CD4-positive, alpha-beta T cell treated with Interleukin-15 for 4 hours (primary cell): Measurements from ENCODE around the gene MYO16.

ENCODE experiments used
- DNase-seq: peaks from one replicate; pipeline ENCODE4 v3.0.0-alpha.2; 2020; ENCODE audit warnings: low spot score

The MYO16 gene

DNA sequence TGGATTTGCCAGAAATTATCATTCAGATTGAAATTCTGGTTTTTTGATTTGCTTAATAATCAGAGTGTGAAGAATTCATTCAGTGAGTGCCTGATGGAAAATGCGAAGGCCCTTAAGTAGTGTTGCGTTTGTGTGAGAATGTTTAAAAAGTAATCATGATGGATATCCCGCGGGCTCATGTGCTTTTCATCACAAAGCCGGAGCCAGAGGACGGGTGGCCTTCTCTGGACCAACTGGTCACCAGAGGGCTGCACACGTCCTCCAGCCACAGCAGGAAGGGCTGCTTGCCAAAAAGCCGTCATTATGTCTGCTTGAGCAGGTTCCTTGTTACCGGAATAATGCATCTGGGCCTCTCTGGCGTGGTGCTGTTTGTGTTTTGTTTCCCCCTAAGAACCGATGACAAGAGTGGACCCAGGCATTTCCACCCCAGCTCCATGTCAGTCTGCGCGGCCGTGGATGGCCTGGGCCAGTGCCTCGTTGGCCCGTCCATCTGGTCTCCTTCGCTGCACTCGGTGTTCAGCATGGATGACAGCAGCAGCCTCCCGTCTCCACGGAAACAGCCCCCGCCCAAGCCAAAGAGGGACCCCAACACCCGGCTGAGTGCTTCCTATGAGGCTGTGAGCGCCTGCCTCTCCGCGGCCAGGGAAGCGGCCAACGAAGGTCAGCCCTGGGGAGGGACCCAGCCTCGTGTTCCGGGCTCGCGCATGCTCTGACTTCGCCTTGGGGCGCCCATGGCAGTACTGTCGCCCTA is 497.7 kb downstream of the MYO16 start:
- no peak for DNase-seq

DNA sequence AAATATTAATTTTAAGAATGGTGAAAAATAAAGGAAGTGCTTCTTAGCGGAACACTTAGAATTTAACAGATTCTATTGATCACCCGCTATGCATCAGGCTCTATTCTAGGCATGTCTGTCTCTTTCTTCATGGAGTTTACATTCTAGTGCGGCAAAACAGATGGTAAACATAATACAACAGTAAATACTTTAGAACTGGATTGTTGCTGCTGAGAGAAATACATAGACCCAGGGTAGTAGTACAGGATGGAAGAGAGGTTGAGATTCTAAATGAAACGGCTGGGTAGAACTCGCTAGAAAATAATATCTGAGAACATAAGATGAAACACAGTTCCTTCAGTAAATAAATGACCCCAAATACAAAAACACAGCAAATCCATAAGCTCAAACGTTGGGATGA is 498.7 kb downstream of the MYO16 start:
- no peak for DNase-seq

GRCh38 chr13:109130093-109130835 is 500.9 kb downstream of the MYO16 start:
- DNase-seq, result no peak

DNA sequence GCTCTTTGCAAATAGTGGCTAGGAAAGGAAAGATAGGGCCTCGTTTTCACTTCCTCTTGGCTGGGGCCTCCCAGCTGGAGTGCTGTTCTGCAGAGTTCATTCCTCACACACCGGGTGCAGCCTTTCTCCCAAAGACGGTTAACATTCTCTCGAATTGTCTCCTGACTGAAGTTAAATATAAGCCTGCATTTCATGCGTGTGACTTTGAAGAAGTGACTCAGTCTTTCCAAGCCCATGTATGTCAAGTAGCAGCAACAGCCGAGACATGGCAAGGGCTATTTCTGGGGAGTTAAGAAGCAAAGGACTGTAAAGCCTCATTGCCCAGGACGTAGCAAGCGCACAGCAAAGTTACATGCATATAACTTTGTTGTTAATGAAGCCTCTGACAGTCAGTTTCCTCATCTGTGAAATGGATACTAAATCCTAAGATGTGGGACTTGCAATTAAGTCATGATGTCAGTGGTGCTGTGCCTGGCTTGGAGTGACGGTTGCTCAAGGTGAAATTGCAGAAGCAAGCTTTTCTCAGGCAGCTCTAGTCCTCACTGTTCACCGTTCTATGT is 502.4 kb downstream of the MYO16 start:
- no peak for DNase-seq

GRCh38 chr13:109135018-109135417 is 505.6 kb downstream of the MYO16 start:
- DNase-seq, result no peak

- no peak for DNase-seq
Observed at GRCh38 chr13:109136873-109137272, 507.5 kb downstream of the MYO16 start.

DNA sequence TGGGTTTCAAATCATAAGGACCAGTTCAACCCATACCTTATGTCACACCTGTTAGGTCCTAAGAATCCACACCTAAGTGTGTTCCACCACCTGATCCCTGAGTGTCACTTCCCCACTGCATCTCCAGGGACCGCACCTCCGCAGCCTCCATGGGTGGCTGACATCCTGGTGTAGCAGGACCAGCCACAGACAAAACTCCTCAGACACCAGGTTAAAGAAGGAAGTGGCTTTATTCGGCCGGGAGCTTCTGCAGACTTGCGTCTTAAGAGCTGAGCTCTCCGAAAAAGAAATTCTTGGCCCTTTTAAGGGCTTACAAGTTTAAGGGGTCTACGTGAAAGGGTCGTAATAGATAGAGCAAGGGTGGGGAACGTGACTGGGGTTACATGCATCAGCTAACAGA is 509.9 kb downstream of the MYO16 start:
- DNase-seq, result no peak

DNA sequence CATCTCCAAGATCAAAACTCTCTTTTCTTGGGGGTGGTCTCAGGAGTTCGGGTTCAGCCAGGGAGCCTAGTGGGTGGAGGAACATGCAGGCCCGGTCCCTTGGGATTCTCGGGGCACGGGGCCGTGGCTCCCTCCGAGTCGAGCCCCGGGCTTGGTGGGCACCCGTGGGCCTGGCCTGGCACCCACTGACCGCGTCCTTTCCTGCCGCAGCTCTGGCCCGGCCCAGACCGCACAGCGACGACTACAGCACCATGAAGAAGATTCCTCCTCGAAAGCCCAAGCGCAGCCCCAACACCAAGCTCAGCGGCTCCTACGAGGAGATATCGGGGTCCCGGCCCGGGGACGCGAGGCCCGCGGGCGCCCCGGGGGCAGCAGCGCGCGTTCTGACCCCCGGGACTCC is 510.6 kb downstream of the MYO16 start:
- no peak for DNase-seq

GRCh38 chr13:109140479-109141349 is 511.3 kb downstream of the MYO16 start:
- DNase-seq, result no peak

- DNase-seq, result no peak
Observed at GRCh38 chr13:109141706-109142105, 512.3 kb downstream of the MYO16 start.

DNA sequence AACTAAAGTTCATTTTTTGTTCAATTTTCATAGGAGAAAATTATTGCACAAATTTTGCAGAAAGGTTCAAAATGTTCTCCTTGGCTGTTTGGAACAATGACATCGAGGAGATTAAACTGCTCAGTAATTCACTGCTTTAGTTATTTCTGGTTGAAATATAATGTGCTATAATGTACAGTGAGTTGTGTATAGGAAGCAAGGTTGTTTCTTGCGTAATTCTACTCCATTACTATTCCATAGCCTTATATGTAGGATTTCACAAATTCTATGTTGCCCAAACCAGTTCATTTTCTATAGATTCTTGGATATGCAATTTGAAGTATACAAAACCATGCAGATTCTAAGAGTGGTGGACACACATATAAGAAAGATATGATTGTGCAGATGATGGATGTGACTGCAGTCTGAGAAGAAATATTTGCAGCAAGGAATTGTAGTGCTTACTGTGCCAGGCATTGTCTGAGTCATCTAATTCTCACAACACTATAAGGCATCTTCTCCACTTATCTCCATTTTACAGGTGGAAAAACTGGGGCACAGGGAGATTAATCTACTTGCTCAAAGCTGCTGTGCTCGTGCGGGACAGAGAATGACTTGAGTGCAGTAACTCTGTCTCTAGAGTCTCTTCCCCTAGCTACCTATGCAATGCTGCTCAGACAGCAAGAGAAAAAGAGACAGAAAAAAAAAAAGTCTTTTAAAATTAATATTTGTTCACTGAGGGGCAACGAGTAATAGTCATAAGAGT is 515.5 kb downstream of the MYO16 start:
- DNase-seq, result no peak

DNA sequence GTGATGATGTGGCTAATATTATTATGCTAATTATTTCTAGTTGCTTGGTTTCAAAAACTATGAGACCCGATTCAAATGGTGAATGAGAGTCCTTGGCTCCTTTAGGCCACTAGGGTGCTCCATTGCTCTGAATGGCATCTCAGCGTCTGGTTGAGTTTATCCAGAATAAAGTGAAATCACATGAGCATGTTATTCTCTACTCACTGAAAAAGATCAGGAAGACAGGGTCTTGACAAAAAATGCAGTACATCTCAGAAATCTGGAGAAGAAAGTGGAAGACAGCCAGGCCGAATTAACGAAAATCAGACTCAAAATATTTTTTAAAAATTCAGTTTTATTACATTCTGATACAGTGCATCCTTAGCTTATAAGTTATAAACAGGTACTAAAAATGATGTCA is 516.2 kb downstream of the MYO16 start:
- peak; percentile 3 for DNase-seq

GRCh38 chr13:109146393-109146792 is 517.0 kb downstream of the MYO16 start:
- DNase-seq, result no peak

DNA sequence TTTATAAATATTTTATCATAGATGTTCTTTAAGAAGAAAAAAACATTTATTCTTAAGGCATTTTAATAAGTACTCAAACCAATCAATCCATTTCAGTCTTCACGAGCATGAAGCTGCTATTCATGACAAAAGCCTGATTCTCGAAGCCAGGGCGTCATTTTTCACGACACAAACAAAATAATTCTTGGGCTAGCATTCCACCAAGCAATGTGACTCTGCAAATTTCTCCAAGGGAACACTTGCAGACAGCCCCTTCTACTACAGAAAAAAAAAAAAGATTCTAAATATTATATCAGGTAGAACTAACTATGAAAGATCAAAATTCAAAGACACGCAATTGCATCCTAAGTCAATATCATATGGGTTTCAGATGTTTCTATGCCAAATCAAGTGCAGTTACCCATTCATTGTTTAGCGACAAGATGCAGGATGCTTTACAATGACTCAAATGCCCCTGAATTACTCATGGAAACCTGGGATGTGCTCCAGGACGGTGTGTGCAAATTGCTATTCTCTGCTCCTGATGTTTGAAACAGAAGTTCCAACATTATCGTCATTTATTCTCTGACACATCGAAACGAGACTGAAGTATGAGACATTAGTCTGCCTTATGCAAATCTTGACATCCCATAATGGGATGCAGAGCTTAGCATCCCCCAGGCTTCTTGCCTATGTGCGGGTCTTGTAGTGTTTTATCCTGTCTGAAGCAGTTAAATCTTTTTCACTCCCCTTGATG is 517.7 kb downstream of the MYO16 start:
- DNase-seq, result no peak

GRCh38 chr13:109148243-109148642 is 518.8 kb downstream of the MYO16 start:
- no peak for DNase-seq

GRCh38 chr13:109150696-109151095 is 521.3 kb downstream of the MYO16 start:
- DNase-seq, result no peak

- DNase-seq, result no peak
Observed at GRCh38 chr13:109151255-109151654, 521.8 kb downstream of the MYO16 start.

DNA sequence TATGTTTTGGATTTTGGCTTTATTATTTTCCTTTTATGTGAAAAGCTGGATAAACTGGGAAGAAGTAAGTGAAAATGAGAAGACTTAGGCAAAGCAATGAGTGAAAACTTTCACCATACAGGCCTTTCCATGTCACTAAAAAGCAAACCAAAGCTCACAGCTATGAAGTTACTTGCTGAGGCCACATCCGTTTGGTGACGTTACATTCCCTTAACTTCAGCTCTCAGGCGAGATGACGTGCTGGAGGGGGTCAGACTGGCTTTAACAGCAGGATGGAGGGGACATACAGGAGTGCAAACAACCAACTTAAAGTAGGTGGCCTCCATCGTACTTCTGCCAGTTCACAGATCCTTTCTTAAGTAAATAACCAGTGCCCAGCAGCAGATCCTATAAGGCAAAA is 522.3 kb downstream of the MYO16 start:
- DNase-seq, result no peak

GRCh38 chr13:109152311-109152820 is 523.0 kb downstream of the MYO16 start:
- DNase-seq, result no peak

DNA sequence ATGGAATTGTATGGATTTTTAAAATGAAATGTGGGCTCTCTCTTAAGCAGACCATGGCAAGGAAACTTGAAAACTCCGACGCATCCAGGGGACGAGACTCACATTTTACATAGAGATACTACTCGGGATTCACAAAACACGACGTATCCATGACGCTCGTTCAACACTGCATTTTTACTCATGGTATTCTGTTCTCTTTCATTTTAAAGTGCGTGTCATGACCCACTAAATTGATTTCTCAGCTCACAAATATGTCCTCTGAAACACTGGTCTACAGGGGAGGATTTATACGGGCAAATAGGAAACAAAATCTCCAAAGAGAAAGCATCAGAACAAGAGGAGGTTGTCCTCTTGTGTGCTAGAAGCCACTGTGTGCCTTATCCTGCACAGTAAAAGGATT is 523.5 kb downstream of the MYO16 start:
- DNase-seq, result no peak

DNA sequence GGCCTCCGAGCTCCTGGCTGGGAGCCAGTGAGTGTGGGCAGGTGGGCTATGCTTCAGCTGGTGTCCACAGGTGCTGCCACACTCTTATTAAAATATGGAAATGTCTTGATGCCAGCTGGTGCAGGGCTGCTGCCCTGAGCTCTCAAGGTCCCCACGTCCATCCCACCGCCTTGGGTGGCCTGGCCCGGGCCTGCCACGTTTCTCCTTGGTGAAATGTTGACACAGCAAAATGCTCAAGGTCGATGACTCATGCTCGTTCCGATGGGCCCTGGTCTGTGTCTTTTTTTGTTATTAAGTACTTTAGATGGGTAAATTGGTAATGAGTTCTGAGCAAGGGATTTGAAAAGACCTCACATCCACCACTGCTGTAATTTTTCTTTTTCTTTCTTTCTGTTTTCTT is 524.7 kb downstream of the MYO16 start:
- DNase-seq, result no peak
